MM.1S (cell line): Measurements from ENCODE around the gene CDT1.

Experiments used
- DNase-seq: peaks from one replicate; pipeline ENCODE4 v3.0.0-alpha.2; 2015
- H2AFZ ChIP-seq: fragments of 300-600 bp; sonication (generic); 2 replicates; pipeline ENCODE4 v1.6.0; 2016; ENCODE audit warnings: antibody characterized with exemption, low read length
- H3F3A ChIP-seq: fragments of 300-600 bp; sonication (generic); 2 replicates; pipeline ENCODE4 v1.6.1; 2016; ENCODE audit warnings: mild to moderate bottlenecking, antibody characterized with exemption, low read length, moderate library complexity, mixed read lengths; ENCODE audit not compliant: insufficient read depth
- H3K27ac ChIP-seq: fragments of 300-600 bp; sonication (generic); 2 replicates; pipeline ENCODE4 v1.5.1; 2016; ENCODE audit warnings: mild to moderate bottlenecking, low read length
- H3K27me3 ChIP-seq: fragments of 300-600 bp; sonication (generic); replicated peaks from 2 replicates; pipeline ENCODE4 v1.6.0; 2016; ENCODE audit warnings: low read length; ENCODE audit not compliant: insufficient read depth
- H3K36me3 ChIP-seq: fragments of 300-600 bp; sonication (generic); replicated peaks from 2 replicates; pipeline ENCODE4 v1.6.1; 2016; ENCODE audit warnings: mild to moderate bottlenecking, low read length, mixed read lengths; ENCODE audit not compliant: insufficient read depth
- H3K4me1 ChIP-seq: fragments of 300-600 bp; sonication (generic); 2 replicates; pipeline ENCODE4 v1.6.1; 2016; ENCODE audit warnings: low read length, mixed read lengths
- H3K4me2 ChIP-seq: fragments of 300-600 bp; sonication (generic); 2 replicates; pipeline ENCODE4 v1.6.0; 2016; ENCODE audit warnings: low read depth, low read length
- H3K4me3 ChIP-seq: fragments of 300-600 bp; sonication (generic); 2 replicates; pipeline ENCODE4 v1.5.1; 2016; ENCODE audit warnings: low read length, mixed read lengths
- H3K79me2 ChIP-seq: fragments of 300-600 bp; sonication (generic); 2 replicates; pipeline ENCODE4 v1.6.1; 2016; ENCODE audit warnings: mixed run types, low read length, mixed read lengths
- H3K9ac ChIP-seq: fragments of 300-600 bp; sonication (generic); 2 replicates; pipeline ENCODE4 v1.6.1; 2016; ENCODE audit warnings: low read length, mixed read lengths
- H3K9me2 ChIP-seq: fragments of 300-600 bp; sonication (generic); replicated peaks from 2 replicates; pipeline ENCODE4 v1.6.1; 2016; ENCODE audit warnings: mild to moderate bottlenecking, low read length, mixed read lengths; ENCODE audit not compliant: insufficient read depth
- H3K9me3 ChIP-seq: fragments of 300-600 bp; sonication (generic); replicated peaks from 2 replicates; pipeline ENCODE4 v1.6.1; 2016; ENCODE audit warnings: mild to moderate bottlenecking, low read length, mixed read lengths; ENCODE audit not compliant: insufficient read depth
- H4K20me1 ChIP-seq: fragments of 300-600 bp; sonication (generic); 2 replicates; pipeline ENCODE4 v1.6.1; 2016; ENCODE audit warnings: mild to moderate bottlenecking, low read length, moderate library complexity, mixed read lengths; ENCODE audit not compliant: insufficient read depth
- CTCF ChIP-seq: fragments of 300-600 bp; sonication (generic); IDR thresholded peaks from 2 replicates; pipeline ENCODE4 v1.5.1; 2016; ENCODE audit warnings: antibody characterized with exemption, low read length, mixed read lengths
- EZH2 ChIP-seq: fragments of 300-600 bp; sonication (generic); optimal IDR thresholded peaks from 2 replicates; pipeline ENCODE3; 2017; ENCODE audit warnings: low read depth, mild to moderate bottlenecking, antibody characterized with exemption, low read length, mixed read lengths
- EZH2phosphoT487 ChIP-seq: fragments of 300-600 bp; sonication (generic); IDR thresholded peaks from 2 replicates; pipeline ENCODE4 v1.6.1; 2018; ENCODE audit warnings: antibody characterized with exemption, low read length

CDT1 gene

DNA sequence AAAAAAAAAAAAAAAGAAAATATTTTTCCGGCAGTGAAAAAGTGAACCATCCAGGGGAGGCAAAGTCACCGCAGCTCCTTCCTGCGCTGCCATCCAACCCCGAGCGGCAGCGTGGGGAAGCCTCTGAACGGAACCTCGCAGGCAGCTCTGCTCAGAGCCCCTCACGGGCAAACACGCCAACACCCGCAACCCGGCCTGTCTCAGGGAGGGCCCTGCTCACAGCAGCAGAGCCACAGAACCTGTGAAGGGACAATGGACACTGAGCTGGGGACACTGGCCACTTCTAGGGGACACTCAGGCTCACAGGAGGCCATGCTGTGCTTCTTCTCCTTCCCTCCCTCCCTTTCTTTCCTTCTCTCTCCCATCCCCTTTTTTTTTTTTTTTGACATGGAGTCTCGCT lies 29.5 kb downstream of the CDT1 start:
- no peaks in the 10 kb centered on the region for H3F3A ChIP-seq

DNA sequence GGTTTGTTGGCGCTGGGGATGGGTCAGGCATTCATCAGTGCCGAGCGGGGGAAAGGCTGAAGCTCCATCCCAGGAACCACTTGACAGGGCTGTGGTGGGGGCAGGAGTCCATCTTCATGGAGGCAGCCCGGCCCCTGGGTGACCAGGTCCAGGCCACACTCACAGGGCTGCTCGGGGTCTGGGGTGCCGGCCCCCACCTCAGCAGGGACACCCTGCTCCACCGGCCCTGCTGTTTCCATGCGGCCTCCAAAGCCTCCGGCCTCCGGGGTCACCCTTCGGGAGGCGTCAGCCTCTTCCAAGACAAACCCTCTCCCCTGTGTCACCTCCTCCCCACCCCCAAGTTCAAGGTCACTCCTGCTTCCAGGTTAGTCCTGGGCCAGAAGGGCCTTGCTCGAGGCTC lies 31.1 kb downstream of the CDT1 start:
- Histone ChIP-seq H4K20me1 (no peaks in the 10 kb centered on the region), H2AFZ (no peak overlapping the region), H3K4me1 (no peaks in the 10 kb centered on the region)

More for the DNA sequence above, 29.5 kb downstream of the CDT1 start:
- H3K4me2 ChIP-seq: no peak overlapping the region
- no peaks in the 10 kb centered on the region for H4K20me1 ChIP-seq
- H2AFZ ChIP-seq: no peak overlapping the region
- no peaks in the 10 kb centered on the region for H3K36me3 ChIP-seq
- H3K9ac ChIP-seq: no peak overlapping the region
- no peak for DNase-seq
- peaks cover 4% of the 10 kb centered on the region for H3K27me3 ChIP-seq
- H3K4me1 ChIP-seq: no peaks in the 10 kb centered on the region
- no peak for TF ChIP-seq CTCF
- no peak for TF ChIP-seq EZH2phosphoT487
- no peak for TF ChIP-seq EZH2
- H3K27ac ChIP-seq: no peak overlapping the region
- no peaks in the 10 kb centered on the region for H3K9me2 ChIP-seq
- no peaks in the 10 kb centered on the region for H3K9me3 ChIP-seq
- H3K4me3 ChIP-seq: no peak overlapping the region
- no peaks in the 10 kb centered on the region for H3K79me2 ChIP-seq

DNA sequence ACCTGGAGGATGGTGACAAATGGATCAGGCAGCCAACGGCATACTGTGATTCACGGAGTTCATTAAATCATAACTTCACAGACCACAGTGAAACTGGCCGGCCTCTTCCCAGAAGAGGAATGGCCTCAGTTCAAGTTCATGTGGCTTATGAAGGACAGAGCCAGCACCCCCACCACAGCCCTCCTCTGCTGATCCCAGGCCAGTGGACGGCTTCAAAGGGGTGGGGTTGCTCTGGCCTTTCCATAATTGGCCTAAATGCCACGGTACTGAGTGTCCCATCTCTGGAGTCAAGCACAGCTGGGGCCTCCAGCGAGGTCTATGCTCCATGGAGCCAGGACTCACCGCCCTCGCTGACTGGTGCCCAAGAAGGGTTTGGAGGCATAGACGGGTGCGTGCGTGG lies 31.8 kb downstream of the CDT1 start:
- H3K9me2 ChIP-seq: no peaks in the 10 kb centered on the region
- no peak overlapping the region for H2AFZ ChIP-seq
- H3K9me3 ChIP-seq: no peaks in the 10 kb centered on the region
- peaks cover 4% of the 10 kb centered on the region for H3K27me3 ChIP-seq
- no peaks in the 10 kb centered on the region for H3F3A ChIP-seq
- H3K4me3 ChIP-seq: no peak overlapping the region
- TF ChIP-seq EZH2phosphoT487 (no peak), EZH2 (no peak), CTCF (no peak)
- H3K4me1 ChIP-seq: no peaks in the 10 kb centered on the region
- DNase-seq: no peak
- H3K36me3 ChIP-seq: no peaks in the 10 kb centered on the region
- H3K4me2 ChIP-seq: no peak overlapping the region
- H3K9ac ChIP-seq: no peak overlapping the region
- H4K20me1 ChIP-seq: no peaks in the 10 kb centered on the region
- H3K79me2 ChIP-seq: no peaks in the 10 kb centered on the region
- no peak overlapping the region for H3K27ac ChIP-seq

More for the DNA sequence above, 31.1 kb downstream of the CDT1 start:
- Histone ChIP-seq H3F3A (no peaks in the 10 kb centered on the region), H3K9me2 (no peaks in the 10 kb centered on the region), H3K27ac (no peak overlapping the region), H3K9me3 (no peaks in the 10 kb centered on the region), H3K27me3 (peaks cover 4% of the 10 kb centered on the region), H3K4me3 (no peak overlapping the region), H3K79me2 (no peaks in the 10 kb centered on the region), H3K9ac (no peak overlapping the region), H3K36me3 (no peaks in the 10 kb centered on the region), H3K4me2 (no peak overlapping the region)
- no peak for TF ChIP-seq EZH2phosphoT487
- no peak for TF ChIP-seq CTCF
- no peak for TF ChIP-seq EZH2
- no peak for DNase-seq
